Activated T-cell treated with anti-CD3 and anti-CD28 coated beads, Interleukin-2, amount 50 U/mL, for 72 hours (primary cell): Measurements from ENCODE around the gene IQCC. TPM values are rescaled to one million over a fixed set of nuclear protein-coding genes. Genes with fewer than 3 reads are reported as not detected.

Source experiments
- ATAC-seq, 2 donors: fragments of 150-1000 bp; cut with Tn5 transposase; replicated peaks in 1 of 2; 2 replicates each; pipeline ENCODE4 v1.10.0; 2021; ENCODE audit warnings: moderate library complexity in 2 of 2, mild to moderate bottlenecking in 1 of 2
- DNase-seq, 2 donors: peaks; one replicate each; pipeline ENCODE4 v3.0.0; 2021 to 2022; ENCODE audit warnings: mixed read lengths in 1 of 2
- H3K27ac Mint-ChIP-seq: one replicate; pipeline ENCODE4 v1.8.0; 2022; ENCODE audit warnings: mild to moderate bottlenecking, moderate library complexity, mixed read lengths
- H3K27me3 Mint-ChIP-seq: one replicate; pipeline ENCODE4 v1.8.0; 2022; ENCODE audit warnings: low read depth, mixed read lengths
- H3K36me3 Mint-ChIP-seq, 2 donors: one replicate each; pipeline ENCODE4 v1.8.0; 2022; ENCODE audit warnings: mixed read lengths in 2 of 2, mild to moderate bottlenecking in 1 of 2; ENCODE audit not compliant: insufficient read depth in 2 of 2
- H3K4me1 Mint-ChIP-seq: one replicate; pipeline ENCODE4 v1.8.0; 2022; ENCODE audit warnings: low read depth, mixed read lengths
- H3K4me3 Mint-ChIP-seq, 2 donors: one replicate each; pipeline ENCODE4 v1.8.0; 2022; ENCODE audit warnings: mild to moderate bottlenecking in 2 of 2, mixed read lengths in 2 of 2, moderate library complexity in 2 of 2
- H3K9me3 Mint-ChIP-seq, 2 donors: one replicate each; pipeline ENCODE4 v1.8.0; 2022; ENCODE audit warnings: mixed read lengths in 2 of 2
- total RNA-seq, 2 donors: library from RNA; stranded (reverse); gene quantifications; one replicate each; pipeline ENCODE4 v1.2.3, GENCODE V29; 2022

IQCC gene
- total RNA-seq, 2 donors from 2014 or later = 3.7 to 4.6 TPM

DNA sequence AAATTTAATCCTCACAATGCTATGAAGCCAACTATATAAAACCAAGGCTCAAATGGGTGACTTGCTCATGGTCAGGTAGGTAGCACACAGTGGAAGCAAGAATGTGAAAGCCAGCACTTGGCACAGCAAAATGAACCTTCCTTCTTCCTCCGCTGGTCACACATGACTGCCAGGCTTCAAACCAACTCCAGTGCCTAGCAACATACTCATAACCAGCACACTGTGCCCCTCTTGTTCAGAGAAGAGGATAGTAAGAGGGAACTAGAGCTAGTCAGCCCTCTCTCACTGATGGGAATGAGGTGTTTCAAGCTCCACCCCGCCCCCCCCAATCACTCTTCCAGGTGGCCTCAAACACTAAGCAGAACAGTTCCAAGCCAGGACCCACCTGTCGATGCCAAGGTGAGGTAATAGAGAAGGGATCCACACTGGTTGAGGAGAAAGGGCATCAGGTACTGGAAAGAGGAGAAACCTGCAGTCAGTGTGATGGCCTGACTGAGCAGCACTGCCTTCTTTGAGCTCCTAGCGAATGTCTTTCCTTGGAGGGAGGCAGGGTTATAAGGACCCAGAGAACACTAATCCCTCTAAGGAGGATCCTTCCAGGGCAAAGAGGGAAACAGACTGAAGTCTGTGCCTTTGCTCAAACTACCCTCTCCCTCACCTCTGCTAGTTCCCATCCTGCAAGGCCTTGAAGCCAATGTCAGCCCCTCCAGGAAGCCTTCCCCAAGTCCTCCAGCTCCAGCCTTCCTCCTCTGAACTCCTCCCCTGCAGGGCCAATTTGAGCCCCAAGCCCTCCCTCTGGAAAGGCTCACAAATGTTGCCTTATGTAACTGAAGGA is 15.5 kb downstream of the IQCC start:
- peak overlapping the region; percentile 94 to 96 for H3K4me3 Mint-ChIP-seq
- no peaks in the 10 kb centered on the region for H3K9me3 Mint-ChIP-seq
- no peak for DNase-seq
- peak overlapping the region; percentile 77 for H3K27ac Mint-ChIP-seq
- H3K36me3 Mint-ChIP-seq = peaks cover 6 to 10% of the 10 kb centered on the region in 2 donors
- no peaks in the 10 kb centered on the region for H3K27me3 Mint-ChIP-seq
- peaks cover 41% of the 10 kb centered on the region for H3K4me1 Mint-ChIP-seq
- no peak for ATAC-seq

DNA sequence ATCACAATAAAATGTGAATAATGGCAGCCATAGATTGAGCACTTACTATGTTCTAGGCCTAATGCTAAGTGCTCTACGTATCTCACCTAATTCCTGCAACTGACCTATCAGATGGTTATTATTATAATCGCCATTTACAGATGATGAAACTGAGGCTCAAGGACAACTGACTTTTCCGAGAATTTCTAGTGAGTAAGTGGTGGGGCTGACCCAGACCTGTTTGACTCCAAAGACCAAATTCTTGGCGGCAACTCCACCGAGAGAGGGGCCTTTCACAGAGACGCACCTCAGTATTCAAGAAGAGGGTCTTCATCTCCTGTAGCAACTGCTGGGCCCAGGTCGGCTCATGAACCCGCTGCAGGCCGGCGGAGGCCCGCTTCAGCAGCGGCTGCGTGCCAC is 16.1 kb downstream of the IQCC start:
- peak overlapping the region; percentile 77 for H3K27ac Mint-ChIP-seq
- H3K36me3 Mint-ChIP-seq = peaks cover 6 to 10% of the 10 kb centered on the region in 2 donors
- H3K9me3 Mint-ChIP-seq = no peaks in the 10 kb centered on the region
- H3K27me3 Mint-ChIP-seq = no peaks in the 10 kb centered on the region
- H3K4me1 Mint-ChIP-seq = peaks cover 36% of the 10 kb centered on the region
- ATAC-seq = no peak
- peak overlapping the region; percentile 94 to 96 for H3K4me3 Mint-ChIP-seq
- DNase-seq = no peak

GRCh38 chr1:32221980-32222755 is 16.7 kb downstream of the IQCC start, which contains the start of the genes EIF3I and TMEM234:
Gene EIF3I (plus strand): TSS chr1:32222407. CDS start chr1:32222442, 35 bp downstream.
Gene TMEM234 (minus strand): TSS chr1:32222353. CDS start chr1:32222322, 31 bp downstream.
- H3K36me3 Mint-ChIP-seq = peaks cover 6 to 10% of the 10 kb centered on the region in 2 donors
- no peaks in the 10 kb centered on the region for H3K9me3 Mint-ChIP-seq
- H3K27me3 Mint-ChIP-seq = no peaks in the 10 kb centered on the region
- peak within 1 kb of the TSS; percentile 94 for H3K27ac Mint-ChIP-seq
- peak; percentile 92 to 93 for DNase-seq
- peak within 1 kb of the TSS; percentile 94 to 96 for H3K4me3 Mint-ChIP-seq
- peak; percentile 98 for ATAC-seq
- peaks cover 34% of the 10 kb centered on the region for H3K4me1 Mint-ChIP-seq

GRCh38 chr1:32223683-32224082 is 18.2 kb downstream of the IQCC start:
- ATAC-seq (no peak), DNase-seq (no peak)
- H3K4me3 Mint-ChIP-seq = peak overlapping the region; percentile 94 to 96
- H3K36me3 Mint-ChIP-seq = peaks cover 12 to 21% of the 10 kb centered on the region in 2 donors
- peaks cover 41% of the 10 kb centered on the region for H3K4me1 Mint-ChIP-seq
- H3K27me3 Mint-ChIP-seq = no peaks in the 10 kb centered on the region
- peak overlapping the region; percentile 94 for H3K27ac Mint-ChIP-seq
- H3K9me3 Mint-ChIP-seq = no peaks in the 10 kb centered on the region

DNA sequence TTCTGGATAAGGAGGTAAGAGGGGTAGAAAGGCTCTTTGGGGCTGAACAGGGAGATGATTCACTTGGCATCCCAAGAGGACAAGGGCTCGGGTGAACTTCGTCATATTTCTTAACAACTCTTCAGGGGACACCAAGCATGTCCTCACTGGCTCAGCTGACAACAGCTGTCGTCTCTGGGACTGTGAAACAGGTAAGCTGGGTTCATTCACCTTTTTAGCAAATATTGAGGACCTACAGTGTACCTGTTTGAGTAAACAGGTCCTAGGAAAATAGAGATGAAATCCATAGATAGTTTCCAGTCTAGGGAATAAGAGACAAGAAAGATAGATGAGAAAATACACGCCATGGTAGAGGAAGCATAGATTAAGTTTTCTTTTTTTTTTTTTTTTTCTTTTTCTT is 18.8 kb downstream of the IQCC start:
- H3K4me1 Mint-ChIP-seq = peaks cover 41% of the 10 kb centered on the region
- H3K9me3 Mint-ChIP-seq = no peaks in the 10 kb centered on the region
- H3K27me3 Mint-ChIP-seq = no peaks in the 10 kb centered on the region
- peaks cover 12 to 24% of the 10 kb centered on the region in 2 donors for H3K36me3 Mint-ChIP-seq
- no peak for ATAC-seq
- H3K4me3 Mint-ChIP-seq = peak overlapping the region; percentile 94 to 96
- DNase-seq = no peak
- H3K27ac Mint-ChIP-seq = peak overlapping the region; percentile 94

GRCh38 chr1:32228771-32229170 is 23.3 kb downstream of the IQCC start:
- no peak for DNase-seq
- Mint-ChIP-seq H3K27me3 (no peaks in the 10 kb centered on the region), H3K27ac (no peak overlapping the region), H3K4me1 (peaks cover 14% of the 10 kb centered on the region), H3K9me3 (no peaks in the 10 kb centered on the region), H3K4me3 (no peak overlapping the region), H3K36me3 (peaks cover 12 to 27% of the 10 kb centered on the region in 2 donors)
- no peak for ATAC-seq

DNA sequence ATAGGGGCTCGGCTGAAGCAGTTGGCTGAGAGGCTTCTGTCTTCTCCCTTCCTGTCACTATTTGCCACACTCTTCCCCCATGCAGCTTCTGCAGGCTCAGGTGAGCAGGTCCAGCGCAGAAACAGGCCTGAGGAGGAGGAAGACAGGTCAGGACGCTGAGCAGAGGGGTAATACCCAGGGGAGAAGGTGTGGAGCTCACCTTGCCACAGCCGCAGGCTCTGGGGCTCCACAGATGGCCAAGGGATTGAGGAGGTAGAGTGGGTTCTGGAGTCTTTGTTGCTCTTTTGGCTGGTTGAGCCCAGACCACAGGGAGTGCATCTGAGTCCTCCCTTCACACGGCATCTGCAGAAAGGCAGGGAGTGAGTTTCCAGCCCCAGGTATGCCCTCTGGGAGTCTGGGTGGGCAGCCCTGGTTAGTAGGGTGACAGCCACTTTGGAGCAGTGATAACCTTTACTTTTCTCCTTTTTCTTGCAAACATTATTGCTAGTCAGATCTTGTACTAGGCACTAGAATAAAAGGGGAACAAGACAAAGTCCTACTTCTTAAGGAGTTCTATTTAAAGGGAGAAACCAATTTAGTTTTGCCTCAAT is 26.5 kb downstream of the IQCC start:
- H3K9me3 Mint-ChIP-seq = no peaks in the 10 kb centered on the region
- peaks cover 6 to 17% of the 10 kb centered on the region in 2 donors for H3K36me3 Mint-ChIP-seq
- H3K27ac Mint-ChIP-seq = no peak overlapping the region
- H3K4me1 Mint-ChIP-seq = peaks cover 7% of the 10 kb centered on the region
- DNase-seq (no peak), ATAC-seq (no peak)
- no peak overlapping the region for H3K4me3 Mint-ChIP-seq
- H3K27me3 Mint-ChIP-seq = no peaks in the 10 kb centered on the region

DNA sequence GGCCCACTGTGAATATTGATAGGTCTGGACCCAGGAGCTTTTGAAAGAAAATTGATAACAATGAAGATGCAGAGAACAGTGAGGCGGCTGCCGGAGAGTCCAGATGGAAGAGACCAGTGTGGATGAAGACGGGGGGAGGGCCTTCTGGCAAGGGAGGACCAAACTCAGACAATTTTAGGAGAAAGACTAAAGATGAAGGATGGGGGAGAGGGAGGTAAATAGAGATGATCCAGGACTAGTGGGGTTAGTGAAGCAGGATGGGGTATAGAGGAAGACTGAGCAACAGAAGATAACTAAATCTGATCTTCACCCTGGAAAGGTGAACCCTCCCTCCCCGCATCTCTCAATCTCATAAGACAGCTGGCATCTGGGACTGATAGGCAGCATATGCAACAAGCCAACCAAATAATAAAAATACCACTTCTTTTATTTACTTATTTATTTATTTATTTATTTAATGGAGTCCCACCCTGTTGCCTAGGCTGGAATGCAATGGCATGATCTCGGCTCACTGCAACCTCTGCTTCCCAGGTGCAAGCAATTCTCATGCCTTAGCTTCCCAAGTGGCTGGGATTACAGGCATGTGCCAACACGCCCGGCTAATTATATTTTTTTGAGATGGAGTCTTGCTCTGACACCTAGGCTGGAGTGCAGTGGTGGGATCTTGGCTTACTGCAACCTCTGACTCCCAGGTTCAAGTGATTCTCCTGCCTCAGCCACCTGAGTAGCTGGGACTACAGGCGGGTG is 27.3 kb downstream of the IQCC start:
- H3K4me3 Mint-ChIP-seq = no peak overlapping the region
- no peak for ATAC-seq
- H3K9me3 Mint-ChIP-seq = no peaks in the 10 kb centered on the region
- H3K4me1 Mint-ChIP-seq = peaks cover 2% of the 10 kb centered on the region
- H3K27ac Mint-ChIP-seq = no peak overlapping the region
- no peaks in the 10 kb centered on the region for H3K27me3 Mint-ChIP-seq
- H3K36me3 Mint-ChIP-seq = peaks cover 4 to 12% of the 10 kb centered on the region in 2 donors
- no peak for DNase-seq

DNA sequence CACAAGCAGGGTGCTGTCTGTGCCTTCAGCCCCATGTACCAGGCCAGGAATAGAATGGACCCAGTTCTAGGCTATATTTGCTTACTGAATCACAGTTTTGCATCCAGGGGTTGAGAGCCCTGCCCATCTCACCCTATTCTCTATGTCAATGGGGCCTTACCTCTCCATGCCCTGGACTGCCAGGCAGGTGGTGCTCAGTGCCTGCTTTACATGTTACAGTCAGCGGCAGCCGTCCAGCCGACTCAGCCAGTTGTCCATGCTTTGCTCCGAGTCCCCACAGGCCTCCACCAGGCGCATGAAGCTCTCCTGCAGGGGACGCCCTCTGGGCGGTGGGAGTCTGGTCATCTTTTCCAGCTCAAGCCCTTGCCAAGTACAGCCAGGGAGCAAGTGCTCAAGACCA is 29.3 kb downstream of the IQCC start:
- Mint-ChIP-seq H3K27me3 (no peaks in the 10 kb centered on the region), H3K9me3 (no peaks in the 10 kb centered on the region), H3K36me3 (peaks cover 0 to 3% of the 10 kb centered on the region in 2 donors), H3K4me3 (no peak overlapping the region), H3K4me1 (no peaks in the 10 kb centered on the region), H3K27ac (no peak overlapping the region)
- DNase-seq (no peak), ATAC-seq (no peak)

DNA sequence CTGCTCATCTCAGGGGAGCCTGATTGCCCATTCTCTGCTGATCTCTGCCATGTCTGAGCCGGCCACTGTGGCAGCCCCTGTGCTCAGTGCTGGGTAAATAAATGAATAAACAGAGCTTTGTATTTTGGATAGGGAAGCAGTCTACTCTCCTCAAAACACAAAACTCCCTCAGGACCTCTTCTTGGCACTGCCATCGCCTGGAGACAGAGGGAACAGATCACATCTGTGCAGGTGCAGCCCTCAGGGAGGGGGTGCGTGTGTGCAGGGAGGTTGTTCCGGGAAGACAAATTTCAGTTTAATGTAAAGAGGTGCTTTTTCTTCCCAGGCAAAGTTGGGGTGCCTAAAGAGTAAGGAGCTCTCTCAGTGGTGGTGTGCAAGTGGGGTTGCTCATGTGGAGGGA is 33.9 kb downstream of the IQCC start:
- Mint-ChIP-seq H3K36me3 (no peaks in the 10 kb centered on the region), H3K27me3 (no peaks in the 10 kb centered on the region), H3K27ac (no peak overlapping the region), H3K9me3 (no peaks in the 10 kb centered on the region), H3K4me1 (peaks cover 18% of the 10 kb centered on the region), H3K4me3 (peak overlapping the region; percentile 90 to 92)
- ATAC-seq (no peak), DNase-seq (no peak)

GRCh38 chr1:32239790-32240139 is 34.3 kb downstream of the IQCC start:
- H3K9me3 Mint-ChIP-seq = no peaks in the 10 kb centered on the region
- no peak for ATAC-seq
- peaks cover 18% of the 10 kb centered on the region for H3K4me1 Mint-ChIP-seq
- DNase-seq = no peak
- no peak overlapping the region for H3K27ac Mint-ChIP-seq
- no peaks in the 10 kb centered on the region for H3K27me3 Mint-ChIP-seq
- no peaks in the 10 kb centered on the region for H3K36me3 Mint-ChIP-seq
- peak overlapping the region; percentile 90 to 92 for H3K4me3 Mint-ChIP-seq

GRCh38 chr1:32240140-32240951 is 34.9 kb downstream of the IQCC start:
- H3K4me1 Mint-ChIP-seq = peaks cover 20% of the 10 kb centered on the region
- H3K4me3 Mint-ChIP-seq = peak overlapping the region; percentile 90 to 92
- H3K36me3 Mint-ChIP-seq = no peaks in the 10 kb centered on the region
- no peaks in the 10 kb centered on the region for H3K27me3 Mint-ChIP-seq
- ATAC-seq = peak; percentile 73 to 74
- H3K9me3 Mint-ChIP-seq = no peaks in the 10 kb centered on the region
- no peak overlapping the region for H3K27ac Mint-ChIP-seq
- DNase-seq = peak; percentile 66 to 69
